Measurements from ENCODE around the gene BCL2L13.
"Not testable (repeated sequence)": the region's sequence is repeated elsewhere in the genome, so short reads cannot be mapped to it uniquely, and the experiment has no call there.

Gene BCL2L13

GRCh38 chr22:17636850-17637249 is 1.7 kb upstream of the BCL2L13 start:
- DNase-seq = not testable (repeated sequence)

- no peak for DNase-seq
Measured at GRCh38 chr22:17637490-17638181, 921 bp upstream of the BCL2L13 start.

GRCh38 chr22:17638182-17638431 is 450 bp upstream of the BCL2L13 start:
- no peak for DNase-seq

- DNase-seq = no peak
Measured at GRCh38 chr22:17639247-17639741, 737 bp downstream of the BCL2L13 start.

GRCh38 chr22:17641269-17641668 is 2.7 kb downstream of the BCL2L13 start:
- DNase-seq = no peak

- not testable (repeated sequence) for DNase-seq
Measured at GRCh38 chr22:17642357-17642756, 3.8 kb downstream of the BCL2L13 start.

- no peak for DNase-seq
Measured at GRCh38 chr22:17647452-17647851, 8.9 kb downstream of the BCL2L13 start.

- no peak for DNase-seq
Measured at GRCh38 chr22:17647991-17648390, 9.4 kb downstream of the BCL2L13 start.

- DNase-seq = no peak
Measured at GRCh38 chr22:17648569-17648968, 10.0 kb downstream of the BCL2L13 start.

- DNase-seq = no peak
Measured at GRCh38 chr22:17655289-17655688, 16.7 kb downstream of the BCL2L13 start.

GRCh38 chr22:17656870-17657395 is 18.4 kb downstream of the BCL2L13 start:
- DNase-seq = no peak

GRCh38 chr22:17664414-17665055 is 26.0 kb downstream of the BCL2L13 start:
- no peak for DNase-seq

GRCh38 chr22:17665248-17665647 is 26.7 kb downstream of the BCL2L13 start:
- no peak for DNase-seq

GRCh38 chr22:17665854-17666253 is 27.3 kb downstream of the BCL2L13 start:
- DNase-seq = no peak

GRCh38 chr22:17671521-17672092 is 33.0 kb downstream of the BCL2L13 start:
- DNase-seq = not testable (repeated sequence)

GRCh38 chr22:17672417-17672991 is 33.9 kb downstream of the BCL2L13 start:
- no peak for DNase-seq

- no peak for DNase-seq
Measured at GRCh38 chr22:17674152-17674551, 35.6 kb downstream of the BCL2L13 start.

- DNase-seq = no peak
Measured at GRCh38 chr22:17675584-17675983, 37.0 kb downstream of the BCL2L13 start.

- no peak for DNase-seq
Measured at GRCh38 chr22:17678817-17679385, 40.3 kb downstream of the BCL2L13 start.

GRCh38 chr22:17684245-17684644 is 45.7 kb downstream of the BCL2L13 start:
- DNase-seq = no peak

- DNase-seq = no peak
Measured at GRCh38 chr22:17692841-17693240, 54.3 kb downstream of the BCL2L13 start.

- no peak for DNase-seq
Measured at GRCh38 chr22:17694193-17694592, 55.6 kb downstream of the BCL2L13 start.

- no peak for DNase-seq
Measured at GRCh38 chr22:17694752-17695151, 56.2 kb downstream of the BCL2L13 start.

All from effector CD8-positive, alpha-beta T cell (primary cell).